NCI-H1694 treated with DMSO at 0.1 percent for 48 hours (cell line): ENCODE data around the gene LSMEM2.
"Not testable (repeated sequence)": the region's sequence is repeated elsewhere in the genome, so short reads cannot be mapped to it uniquely, and the experiment has no call there.

ENCODE experiments used
- DNase-seq: peaks from one replicate; lab custom pipeline; 2025; lab: John Stamatoyannopoulos, UW

The LSMEM2 gene

DNA sequence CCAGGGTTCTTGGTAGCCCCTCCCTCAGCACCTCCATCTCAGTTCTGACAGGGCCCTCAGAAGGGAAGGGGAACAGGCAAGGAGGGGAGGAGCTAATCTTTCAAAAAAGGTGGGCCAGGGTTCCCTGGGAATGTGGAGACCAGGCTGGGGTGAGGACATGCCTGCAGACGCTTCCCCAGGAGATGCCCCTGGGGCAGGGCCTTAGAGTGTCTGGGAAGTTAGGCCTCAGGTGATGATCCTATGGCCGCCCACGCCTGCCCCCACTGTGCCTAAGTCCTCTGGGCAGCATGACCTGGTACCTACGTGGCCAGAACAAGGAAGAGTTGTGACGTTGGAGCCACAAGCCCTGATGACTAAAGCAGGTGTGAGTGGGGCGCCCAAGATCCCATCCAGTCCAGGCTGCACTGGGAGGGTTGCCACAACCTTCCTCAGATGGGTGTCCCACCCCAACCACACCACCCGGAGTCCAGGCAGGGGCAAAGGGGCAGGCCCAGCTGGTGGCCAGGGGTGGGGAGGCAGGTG, 13.9 kb upstream of the LSMEM2 start:
- DNase-seq = no peak

DNA sequence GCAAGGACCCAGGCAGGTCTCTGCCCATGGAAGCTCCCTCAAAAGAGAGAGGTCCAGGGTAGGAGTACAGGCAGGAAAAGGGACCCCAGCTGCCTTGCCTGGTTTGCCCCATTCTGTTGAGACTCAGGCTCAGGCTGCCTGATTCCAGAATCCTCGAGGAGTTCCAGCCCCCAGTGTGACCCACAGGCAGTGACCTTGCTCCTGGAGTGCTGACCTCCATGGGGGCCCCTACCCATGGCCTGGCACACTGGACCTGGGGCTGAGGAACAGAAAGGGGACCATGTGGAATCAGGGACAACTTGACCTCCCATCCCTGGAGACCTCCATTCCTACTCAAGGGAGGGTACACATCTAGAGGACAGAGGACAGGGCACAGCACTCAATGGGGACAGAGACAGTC, 13.3 kb upstream of the LSMEM2 start:
- DNase-seq = no peak

DNA sequence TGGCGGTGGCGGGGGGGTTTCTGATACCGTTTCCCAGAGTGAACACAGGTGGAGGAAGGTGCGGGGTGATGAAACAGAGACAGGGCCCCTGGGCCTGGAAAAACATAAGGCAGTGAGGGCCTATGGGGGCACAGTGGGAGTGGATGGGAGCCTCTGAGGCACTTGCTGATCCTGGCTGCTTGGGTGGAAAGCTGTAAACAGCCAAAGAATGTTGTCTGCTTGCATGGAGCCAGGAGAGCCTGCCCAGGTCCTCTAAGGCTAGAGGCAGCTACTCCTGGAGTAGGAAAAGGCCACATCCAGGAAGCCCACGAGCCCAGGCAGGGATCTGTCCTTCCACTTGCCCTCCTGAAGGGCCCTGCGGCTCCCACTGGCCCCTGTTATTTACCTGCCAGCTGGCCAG, 12.9 kb upstream of the LSMEM2 start:
- DNase-seq = no peak

DNA sequence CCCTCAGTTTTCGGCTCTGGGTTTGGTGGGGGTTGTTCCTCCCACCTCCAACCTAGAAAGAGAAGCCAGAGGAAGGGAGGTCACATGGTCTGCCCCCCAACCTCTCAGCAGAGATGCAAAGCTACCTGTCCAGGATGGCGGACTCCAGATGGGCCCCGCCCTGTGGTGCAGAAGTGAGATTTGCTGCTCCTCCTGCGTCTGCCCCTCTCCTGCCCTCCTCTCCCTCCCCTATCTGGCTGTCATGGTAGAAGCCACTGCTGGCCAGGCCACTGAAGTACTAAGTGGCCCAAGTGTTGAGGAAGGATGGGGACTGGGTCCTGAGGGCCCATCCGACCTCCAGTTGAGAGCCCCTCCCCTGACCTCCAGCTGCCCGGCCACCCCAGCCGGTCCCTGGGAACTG, 12.1 kb upstream of the LSMEM2 start:
- DNase-seq = no peak

DNA sequence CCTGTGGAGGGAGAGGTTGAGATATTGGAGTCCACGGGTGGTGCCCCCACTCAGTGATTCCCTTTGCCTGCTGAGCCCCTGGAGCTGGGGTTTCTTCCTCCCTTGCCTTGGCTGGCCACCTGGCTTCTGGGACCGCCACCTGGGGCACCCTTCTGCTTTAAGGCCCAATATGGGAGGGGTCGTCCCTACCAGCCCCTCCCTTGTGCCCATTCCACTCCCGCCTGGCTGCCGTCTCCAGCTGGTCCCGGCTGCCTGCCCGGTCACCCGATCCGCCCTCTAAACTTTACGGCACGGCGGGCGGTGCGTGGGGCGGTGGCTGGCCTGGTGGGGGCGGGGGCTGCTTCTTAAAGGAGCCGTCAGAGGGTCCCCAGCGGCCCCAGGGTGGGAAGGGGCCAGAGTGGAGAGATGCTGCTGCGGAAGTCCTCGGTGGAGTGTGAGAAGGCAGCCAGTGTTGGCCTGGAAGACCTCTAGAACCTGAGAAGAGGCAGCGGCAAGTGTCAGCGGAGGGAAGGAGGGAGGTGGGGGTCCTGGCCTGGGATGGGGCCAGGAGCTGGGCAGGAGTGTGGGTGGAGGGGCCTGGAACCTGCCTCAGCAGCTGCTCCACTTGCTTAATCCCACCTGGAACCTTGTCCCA, 11.5 kb upstream of the LSMEM2 start:
- no peak for DNase-seq

DNA sequence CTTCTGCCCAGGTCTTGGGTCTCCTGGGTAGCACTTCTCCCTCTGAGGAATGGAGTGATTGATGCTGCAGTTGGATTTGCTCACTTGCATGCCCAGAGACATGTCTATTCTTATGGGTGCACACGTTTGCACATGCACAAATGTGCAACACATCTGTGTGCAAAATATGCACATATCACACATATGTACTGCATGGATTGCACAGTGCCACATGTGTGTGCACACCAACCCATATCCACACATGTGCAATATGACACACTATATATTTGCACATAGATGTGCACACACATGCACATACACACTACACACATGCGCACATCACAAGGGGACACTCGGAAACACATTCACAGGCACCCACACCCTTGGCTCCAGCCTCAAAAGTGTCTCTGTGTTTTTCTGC, 10.6 kb upstream of the LSMEM2 start:
- DNase-seq = no peak

DNA sequence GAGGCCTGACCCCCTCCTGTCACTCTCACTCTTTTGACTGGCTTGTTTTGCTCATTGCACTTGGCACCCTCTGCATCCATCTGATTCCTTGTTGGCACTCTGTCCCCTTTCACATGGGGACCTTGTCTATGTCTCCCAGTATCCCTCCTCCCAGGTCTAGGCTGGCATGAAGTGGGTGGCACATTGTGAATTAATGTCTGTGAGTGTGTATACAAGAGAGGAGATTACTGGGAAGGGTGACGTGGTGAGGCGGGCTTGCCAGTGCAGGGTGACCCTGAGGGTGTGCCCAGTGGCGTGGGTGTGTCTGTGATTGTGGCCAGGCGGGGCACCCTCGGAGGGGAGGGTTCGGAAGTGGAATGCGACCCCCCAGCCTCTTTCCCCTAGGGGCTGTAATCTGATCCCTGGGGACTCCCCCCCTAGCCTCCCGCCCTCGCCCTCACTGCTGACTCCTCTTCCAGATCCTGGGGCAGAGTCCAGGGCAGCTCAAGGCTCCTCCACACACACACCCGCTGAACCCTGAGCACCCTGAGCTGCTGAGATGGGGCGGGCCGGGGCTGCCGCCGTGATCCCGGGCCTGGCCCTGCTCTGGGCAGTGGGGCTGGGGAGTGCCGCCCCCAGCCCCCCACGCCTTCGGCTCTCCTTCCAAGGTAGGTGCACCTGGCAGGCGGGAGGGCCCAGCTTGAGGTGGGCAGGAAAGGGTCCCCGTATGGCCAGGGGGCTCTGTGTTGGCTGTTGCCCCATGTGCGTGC, 10.0 kb upstream of the LSMEM2 start, which contains the start of gene SEMA3B:
Gene SEMA3B, plus strand, starts transcription at position 445 of the 749 bp plus-strand sequence. Its CDS starts 94 bp downstream, at position 539.
- DNase-seq = no peak

DNA sequence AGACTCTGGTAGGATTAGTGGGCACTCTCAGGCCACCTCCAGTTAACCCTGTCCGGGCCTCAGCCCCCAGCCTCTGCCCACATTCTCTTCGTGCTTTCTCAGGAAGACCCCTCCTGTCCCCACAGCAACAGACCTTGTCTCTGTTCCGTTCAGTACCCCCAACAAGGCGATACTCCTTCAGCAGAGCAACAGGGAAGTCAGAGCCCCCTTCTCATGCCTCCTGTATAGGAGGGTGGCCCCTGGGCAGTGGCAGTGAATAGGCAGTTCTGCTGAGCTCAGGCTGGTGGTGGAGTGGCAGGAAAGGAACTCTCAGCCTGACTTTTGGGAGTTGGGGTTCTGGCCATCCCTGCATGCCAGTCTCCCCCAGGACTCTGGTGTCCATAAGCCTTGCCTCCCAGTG, 9.4 kb upstream of the LSMEM2 start:
- no peak for DNase-seq

DNA sequence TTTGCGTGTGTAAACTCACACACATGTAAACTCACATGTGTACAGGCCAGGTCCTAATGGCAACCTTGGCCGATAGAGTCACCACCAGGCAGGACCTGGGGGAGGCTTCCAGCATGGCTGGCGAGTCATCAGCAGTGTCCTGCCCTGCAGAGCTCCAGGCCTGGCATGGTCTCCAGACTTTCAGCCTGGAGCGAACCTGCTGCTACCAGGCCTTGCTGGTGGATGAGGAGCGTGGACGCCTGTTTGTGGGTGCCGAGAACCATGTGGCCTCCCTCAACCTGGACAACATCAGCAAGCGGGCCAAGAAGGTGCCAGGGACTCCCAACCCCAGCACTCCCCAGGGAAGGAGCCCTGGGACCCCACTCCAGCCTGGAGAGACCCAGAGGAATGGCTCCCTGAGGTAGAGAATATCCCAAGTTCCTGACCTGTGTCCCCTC, 8.9 kb upstream of the LSMEM2 start:
- DNase-seq = no peak

DNA sequence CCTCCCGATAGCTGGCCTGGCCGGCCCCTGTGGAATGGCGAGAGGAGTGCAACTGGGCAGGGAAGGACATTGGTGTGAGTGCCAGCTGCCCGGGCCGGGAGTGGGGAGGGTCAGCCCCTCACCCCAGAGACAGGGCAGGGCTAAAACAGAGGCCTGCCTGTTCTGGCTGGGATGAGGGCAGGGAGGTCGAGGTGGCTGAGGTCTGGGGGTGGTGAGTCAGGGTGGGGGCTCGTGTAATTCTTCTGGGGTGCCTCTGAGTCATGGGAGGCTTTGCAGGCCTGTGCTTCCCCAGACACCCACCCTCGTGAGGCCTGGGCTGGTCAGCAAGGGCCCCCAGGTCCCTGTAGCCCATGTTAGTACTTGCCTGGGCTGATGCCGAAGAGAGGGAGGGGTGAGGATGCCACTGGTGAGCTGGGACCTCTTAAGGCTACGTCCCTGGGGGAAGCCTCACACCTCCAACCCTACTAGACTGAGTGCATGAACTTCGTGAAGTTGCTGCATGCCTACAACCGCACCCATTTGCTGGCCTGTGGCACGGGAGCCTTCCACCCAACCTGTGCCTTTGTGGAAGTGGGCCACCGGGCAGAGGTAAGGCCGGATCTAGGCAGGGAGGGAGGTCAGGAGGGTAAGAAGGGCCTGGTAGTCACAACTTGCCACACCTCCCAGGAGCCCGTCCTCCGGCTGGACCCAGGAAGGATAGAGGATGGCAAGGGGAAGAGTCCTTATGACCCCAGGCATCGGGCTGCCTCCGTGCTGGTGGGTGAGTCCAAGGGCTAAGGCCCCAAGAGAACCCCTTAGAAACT, 8.3 kb upstream of the LSMEM2 start:
- DNase-seq = no peak

DNA sequence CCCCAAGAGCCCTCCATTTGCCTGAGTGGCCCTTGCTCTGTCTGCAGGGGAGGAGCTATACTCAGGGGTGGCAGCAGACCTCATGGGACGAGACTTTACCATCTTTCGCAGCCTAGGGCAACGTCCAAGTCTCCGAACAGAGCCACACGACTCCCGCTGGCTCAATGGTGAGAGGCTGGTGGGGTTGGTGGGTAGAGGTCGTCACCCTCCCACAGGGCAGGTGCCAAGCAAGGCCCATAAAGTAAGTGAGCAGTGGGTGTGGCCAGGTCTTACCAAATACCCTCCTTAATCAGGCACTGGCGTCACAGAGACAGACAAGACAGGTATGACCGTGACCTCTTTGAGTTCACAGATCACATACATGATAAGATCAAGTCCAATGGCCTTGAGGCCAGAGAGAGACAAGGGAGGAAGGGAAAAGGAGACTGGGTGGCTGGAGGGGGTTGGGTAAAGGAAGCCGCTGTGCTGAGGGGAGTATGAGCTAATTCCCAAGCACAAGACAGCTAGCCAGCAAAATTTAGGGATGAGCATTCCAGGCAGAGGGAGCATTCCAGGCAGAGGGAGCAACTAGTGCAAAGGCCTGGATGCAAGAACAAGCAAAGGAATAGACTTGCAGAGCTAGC, 7.5 kb upstream of the LSMEM2 start:
- DNase-seq = no peak

DNA sequence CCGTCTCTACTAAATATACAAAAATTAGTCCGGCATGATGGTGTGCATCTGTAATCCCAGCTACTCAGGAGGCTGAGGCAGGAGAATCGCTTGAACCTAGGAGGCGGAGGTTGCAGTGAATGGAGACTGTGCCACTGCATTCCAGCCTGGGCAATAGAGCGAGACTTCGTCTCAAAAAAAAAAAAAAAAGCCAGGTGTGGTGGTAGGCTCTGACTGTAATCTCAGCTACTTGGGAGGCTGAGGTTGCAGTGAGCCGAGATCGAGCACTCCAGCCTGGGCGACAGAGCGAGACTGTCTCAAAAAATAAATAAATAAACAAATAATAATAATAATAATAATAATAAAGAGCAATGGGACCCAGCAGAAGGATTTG, 6.4 kb upstream of the LSMEM2 start:
- DNase-seq = not testable (repeated sequence)

DNA sequence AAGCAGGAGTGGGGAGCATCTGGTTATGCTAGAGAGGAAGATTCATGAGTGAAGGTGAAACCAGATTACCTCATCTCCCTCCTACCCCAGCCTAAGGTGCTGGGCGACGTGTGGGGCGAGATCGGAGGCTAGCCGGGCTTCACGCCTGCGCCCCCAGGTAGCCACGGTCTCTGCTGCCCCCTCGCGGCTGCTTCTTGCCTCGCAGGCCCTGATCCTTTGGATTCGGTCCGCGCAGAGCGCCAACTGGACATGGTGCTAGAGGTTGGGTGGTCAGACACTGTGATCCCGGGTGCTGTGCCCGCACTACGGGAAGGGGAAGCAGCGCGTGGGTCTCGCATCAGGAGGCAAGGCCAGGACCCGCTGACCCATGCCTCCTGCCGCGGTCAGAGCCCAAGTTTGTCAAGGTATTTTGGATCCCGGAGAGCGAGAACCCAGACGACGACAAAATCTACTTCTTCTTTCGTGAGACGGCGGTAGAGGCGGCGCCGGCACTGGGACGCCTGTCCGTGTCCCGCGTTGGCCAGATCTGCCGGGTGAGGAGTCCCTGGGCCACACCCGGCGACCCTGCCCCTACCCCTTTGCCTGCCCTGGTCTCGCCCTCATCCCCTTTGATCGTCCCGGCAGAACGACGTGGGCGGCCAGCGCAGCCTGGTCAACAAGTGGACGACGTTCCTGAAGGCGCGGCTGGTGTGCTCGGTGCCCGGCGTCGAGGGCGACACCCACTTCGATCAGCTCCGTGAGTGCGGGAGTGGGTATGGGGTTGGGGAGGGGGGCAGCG, 5.8 kb upstream of the LSMEM2 start:
- no peak for DNase-seq

DNA sequence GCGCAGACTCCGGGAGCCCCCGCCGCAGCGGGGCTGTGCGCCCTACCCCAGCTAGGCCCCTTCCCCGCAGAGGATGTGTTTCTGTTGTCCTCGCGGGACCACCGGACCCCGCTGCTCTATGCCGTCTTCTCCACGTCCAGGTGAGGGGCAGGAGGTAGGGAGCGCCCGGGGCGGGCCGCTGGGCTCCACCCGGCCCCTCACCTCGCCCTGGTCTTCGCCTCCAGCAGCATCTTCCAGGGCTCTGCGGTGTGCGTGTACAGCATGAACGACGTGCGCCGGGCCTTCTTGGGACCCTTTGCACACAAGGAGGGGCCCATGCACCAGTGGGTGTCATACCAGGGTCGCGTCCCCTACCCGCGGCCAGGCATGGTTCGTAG, 5.2 kb upstream of the LSMEM2 start:
- DNase-seq = no peak

DNA sequence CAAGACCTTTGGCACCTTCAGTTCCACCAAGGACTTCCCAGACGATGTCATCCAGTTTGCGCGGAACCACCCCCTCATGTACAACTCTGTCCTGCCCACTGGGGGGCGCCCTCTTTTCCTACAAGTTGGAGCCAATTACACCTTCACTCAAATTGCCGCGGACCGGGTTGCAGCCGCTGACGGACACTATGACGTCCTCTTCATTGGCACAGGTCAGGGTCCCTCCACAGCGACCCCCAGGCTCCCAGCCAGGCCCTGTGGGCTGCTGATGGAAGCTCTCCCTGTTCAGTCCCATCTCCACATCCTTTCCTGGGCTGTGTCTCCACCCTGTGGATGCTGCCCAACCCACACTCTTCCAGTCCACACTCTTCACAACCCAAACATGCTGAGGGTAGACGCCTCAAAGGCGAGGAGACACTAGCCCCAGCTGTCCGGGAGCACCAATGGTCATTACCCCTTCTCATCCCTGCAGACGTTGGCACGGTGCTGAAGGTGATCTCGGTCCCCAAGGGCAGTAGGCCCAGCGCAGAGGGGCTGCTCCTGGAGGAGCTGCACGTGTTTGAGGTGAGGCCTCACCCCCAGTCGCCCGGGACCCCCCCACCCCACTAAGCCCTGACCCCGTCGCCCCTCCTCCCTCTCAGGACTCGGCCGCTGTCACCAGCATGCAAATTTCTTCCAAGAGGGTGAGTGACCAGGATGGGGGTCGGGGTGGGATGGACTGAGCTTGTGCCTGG, 4.3 kb upstream of the LSMEM2 start:
- peak; percentile 16 for DNase-seq

DNA sequence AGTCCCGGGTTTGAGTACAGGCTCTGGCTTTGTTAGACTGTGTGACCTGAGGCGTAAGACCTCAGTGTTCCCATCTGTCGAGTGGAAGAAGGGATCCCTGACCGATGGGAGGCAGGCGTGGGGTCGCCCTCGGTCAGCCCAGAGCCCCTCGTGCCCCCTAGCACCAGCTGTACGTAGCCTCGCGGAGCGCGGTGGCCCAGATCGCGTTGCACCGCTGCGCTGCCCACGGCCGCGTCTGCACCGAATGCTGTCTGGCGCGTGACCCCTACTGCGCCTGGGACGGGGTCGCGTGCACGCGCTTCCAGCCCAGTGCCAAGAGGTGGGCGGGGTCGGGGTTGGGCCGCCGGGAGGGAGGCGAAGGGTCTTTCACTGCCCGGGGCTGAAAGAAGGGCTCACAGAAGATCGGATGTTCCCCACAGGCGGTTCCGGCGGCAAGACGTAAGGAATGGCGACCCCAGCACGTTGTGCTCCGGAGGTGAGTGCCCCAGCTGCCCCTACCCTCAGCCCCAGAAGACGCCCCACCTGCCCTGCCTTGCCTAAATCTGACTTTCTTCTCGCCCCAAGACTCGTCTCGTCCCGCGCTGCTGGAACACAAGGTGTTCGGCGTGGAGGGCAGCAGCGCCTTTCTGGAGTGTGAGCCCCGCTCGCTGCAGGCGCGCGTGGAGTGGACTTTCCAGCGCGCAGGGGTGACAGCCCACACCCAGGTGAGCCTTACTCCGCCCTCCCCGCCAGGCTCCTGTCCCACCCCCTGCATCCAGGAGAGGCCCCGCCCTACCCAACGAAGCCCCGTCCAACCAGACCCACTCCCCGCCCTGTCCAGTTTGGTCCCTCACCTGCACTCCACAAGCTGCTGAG, 3.5 kb upstream of the LSMEM2 start:
- DNase-seq = no peak

DNA sequence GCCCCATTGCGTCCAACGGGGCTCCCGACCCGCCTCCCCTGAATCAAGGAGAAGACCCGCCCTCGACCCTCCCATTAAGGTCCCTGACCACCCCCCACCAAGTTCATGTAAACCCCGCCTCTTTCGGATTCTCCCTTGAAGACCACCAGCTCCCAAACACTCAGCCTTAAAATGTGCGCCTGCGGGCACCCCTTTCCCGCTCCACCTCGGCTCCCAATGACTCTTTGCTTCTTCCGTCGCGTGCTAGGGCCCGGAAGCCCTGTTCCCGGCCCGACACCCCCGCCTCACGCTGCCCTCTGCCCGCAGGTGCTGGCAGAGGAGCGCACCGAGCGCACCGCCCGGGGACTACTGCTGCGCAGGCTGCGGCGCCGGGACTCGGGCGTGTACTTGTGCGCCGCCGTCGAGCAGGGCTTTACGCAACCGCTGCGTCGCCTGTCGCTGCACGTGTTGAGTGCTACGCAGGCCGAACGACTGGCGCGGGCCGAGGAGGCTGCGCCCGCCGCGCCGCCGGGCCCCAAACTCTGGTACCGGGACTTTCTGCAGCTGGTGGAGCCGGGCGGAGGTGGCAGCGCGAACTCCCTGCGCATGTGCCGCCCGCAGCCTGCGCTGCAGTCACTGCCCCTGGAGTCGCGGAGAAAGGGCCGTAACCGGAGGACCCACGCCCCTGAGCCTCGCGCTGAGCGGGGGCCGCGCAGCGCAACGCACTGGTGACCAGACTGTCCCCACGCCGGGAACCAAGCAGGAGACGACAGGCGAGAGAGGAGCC, 2.7 kb upstream of the LSMEM2 start:
- DNase-seq = no peak

DNA sequence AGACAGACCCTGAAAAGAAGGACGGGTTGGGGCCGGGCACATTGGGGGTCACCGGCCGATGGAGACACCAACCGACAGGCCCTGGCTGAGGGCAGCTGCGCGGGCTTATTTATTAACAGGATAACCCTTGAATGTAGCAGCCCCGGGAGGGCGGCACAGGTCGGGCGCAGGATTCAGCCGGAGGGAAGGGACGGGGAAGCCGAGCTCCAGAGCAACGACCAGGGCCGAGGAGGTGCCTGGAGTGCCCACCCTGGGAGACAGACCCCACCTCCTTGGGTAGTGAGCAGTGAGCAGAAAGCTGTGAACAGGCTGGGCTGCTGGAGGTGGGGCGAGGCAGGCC, 2.2 kb upstream of the LSMEM2 start:
- DNase-seq = no peak
